Measurements from ENCODE around the gene CENPP.

The CENPP gene

DNA sequence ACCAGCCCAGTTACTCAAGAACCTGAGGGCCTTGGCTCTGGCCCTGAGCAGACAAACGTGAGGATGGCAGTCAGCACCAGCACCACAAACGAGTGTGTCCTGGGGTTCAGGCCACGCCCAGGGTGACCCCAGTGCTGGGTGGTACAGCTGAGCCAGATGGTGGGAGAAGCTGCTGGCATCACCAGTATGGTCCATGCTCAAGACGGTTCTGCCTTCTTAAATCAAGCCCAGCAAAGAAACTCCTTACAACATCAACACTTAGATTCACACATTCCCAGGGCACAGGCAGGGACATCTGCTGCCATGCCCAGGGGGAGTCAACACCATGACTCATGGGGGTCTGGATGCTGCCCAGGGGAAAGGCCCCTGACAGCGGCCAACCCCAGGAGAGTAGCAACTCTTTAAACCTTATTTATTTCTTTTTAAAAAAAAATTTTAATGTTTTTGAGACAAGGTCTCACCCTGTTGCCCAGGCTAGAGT lies 312.9 kb downstream of the CENPP start:
- TF ChIP-seq FOXP2 (optimal IDR thresholded peaks at IDR 0.05; ENCODE audit: control extremely low read depth, extremely low read length, insufficient read depth) (no peak), EZH2 (IDR thresholded peaks at IDR 0.05) (no peak), POLR2AphosphoS5 (IDR thresholded peaks at IDR 0.05; ENCODE audit: borderline replicate concordance, low read depth, low read length) (no peak)
- Histone ChIP-seq H3K9ac (ENCODE audit: insufficient read length) (no peak overlapping the region), H3K9me3 (ENCODE audit: low read depth, low read length) (no peaks in the 10 kb centered on the region), H3K27ac (no peak overlapping the region), H3K36me3 (ENCODE audit: insufficient read depth, low read length) (peaks cover 30% of the 10 kb centered on the region), H3K4me3 (no peak overlapping the region)
- no peak for DNase-seq (ENCODE audit: low read depth, low spot score)

GRCh38 chr9:92639124-92639523 lies 313.4 kb downstream of the CENPP start:
- Histone ChIP-seq H3K9ac (ENCODE audit: insufficient read length) (no peak overlapping the region), H3K27ac (no peak overlapping the region), H3K4me3 (no peak overlapping the region), H3K36me3 (ENCODE audit: insufficient read depth, low read length) (peaks cover 30% of the 10 kb centered on the region), H3K9me3 (ENCODE audit: low read depth, low read length) (no peaks in the 10 kb centered on the region)
- TF ChIP-seq POLR2AphosphoS5 (IDR thresholded peaks at IDR 0.05; ENCODE audit: borderline replicate concordance, low read depth, low read length) (no peak), EZH2 (IDR thresholded peaks at IDR 0.05) (no peak), FOXP2 (optimal IDR thresholded peaks at IDR 0.05; ENCODE audit: control extremely low read depth, extremely low read length, insufficient read depth) (no peak)
- DNase-seq (ENCODE audit: low read depth, low spot score): no peak

DNA sequence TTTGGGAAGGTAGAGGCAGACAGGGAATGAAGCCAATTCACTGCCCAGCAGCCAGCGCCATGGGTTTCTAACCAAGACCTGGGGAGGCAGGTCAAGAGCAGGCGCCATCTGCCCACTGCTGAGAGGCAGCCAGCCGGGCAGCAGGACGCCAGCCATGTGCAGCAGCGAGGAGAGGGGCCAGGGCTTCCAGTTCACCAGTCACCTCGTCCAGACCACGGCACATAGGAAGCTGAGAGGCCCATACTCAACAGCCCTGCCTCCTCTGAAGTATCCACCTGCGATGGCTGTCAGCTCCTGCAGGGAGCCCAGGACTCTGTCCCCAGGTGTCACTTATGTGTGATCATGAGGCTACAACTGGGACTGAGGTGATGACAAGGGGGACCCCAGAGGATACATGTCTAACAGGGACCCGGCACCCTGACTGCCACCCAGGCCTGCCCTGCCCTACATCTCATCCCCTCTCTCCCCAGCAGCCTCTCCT lies 314.1 kb downstream of the CENPP start:
- Histone ChIP-seq H3K4me3 (no peak overlapping the region), H3K9ac (ENCODE audit: insufficient read length) (no peak overlapping the region), H3K9me3 (ENCODE audit: low read depth, low read length) (no peaks in the 10 kb centered on the region), H3K27ac (no peak overlapping the region), H3K36me3 (ENCODE audit: insufficient read depth, low read length) (peaks cover 27% of the 10 kb centered on the region)
- TF ChIP-seq POLR2AphosphoS5 (IDR thresholded peaks at IDR 0.05; ENCODE audit: borderline replicate concordance, low read depth, low read length) (no peak), FOXP2 (optimal IDR thresholded peaks at IDR 0.05; ENCODE audit: control extremely low read depth, extremely low read length, insufficient read depth) (no peak), EZH2 (IDR thresholded peaks at IDR 0.05) (no peak)
- no peak for DNase-seq (ENCODE audit: low read depth, low spot score)

DNA sequence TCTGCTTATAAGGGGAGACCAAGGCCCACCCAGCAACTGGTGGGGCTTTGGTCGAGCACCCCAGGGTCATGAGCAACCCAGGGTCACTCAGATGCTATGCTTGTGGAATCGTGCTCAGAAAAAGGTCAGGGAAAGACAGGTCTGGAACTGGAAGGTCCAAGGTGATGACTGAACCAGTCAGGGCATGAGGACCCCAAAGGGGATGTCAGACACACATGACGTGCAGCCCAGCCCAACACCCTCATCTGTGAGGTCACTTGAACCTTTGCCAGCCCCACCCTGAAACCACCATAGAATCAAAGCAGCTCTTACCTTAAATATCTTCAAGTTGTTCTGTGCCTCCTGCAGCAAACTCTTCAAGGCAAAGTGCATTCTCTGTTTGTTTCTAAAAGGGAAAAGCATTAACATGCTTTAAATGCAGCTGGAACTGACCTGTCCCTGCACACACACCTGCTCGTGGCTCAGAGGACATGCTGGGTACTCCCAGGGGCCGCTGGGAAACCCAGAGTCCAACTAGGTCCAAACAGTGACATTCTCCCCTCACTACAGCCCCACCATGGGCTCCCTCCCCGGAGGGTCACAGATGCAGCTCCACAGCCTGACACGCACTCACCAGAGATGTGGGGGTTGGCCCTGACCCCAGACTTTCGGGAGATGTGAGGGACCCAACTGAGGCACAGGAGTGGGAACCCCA lies 314.8 kb downstream of the CENPP start:
- peaks cover 29% of the 10 kb centered on the region for H3K36me3 ChIP-seq (ENCODE audit: insufficient read depth, low read length)
- no peak overlapping the region for H3K4me3 ChIP-seq
- no peak for DNase-seq (ENCODE audit: low read depth, low spot score)
- H3K27ac ChIP-seq: no peak overlapping the region
- no peaks in the 10 kb centered on the region for H3K9me3 ChIP-seq (ENCODE audit: low read depth, low read length)
- no peak for TF ChIP-seq POLR2AphosphoS5 (IDR thresholded peaks at IDR 0.05; ENCODE audit: borderline replicate concordance, low read depth, low read length)
- TF ChIP-seq EZH2 (IDR thresholded peaks at IDR 0.05): no peak
- TF ChIP-seq FOXP2 (optimal IDR thresholded peaks at IDR 0.05; ENCODE audit: control extremely low read depth, extremely low read length, insufficient read depth): no peak
- no peak overlapping the region for H3K9ac ChIP-seq (ENCODE audit: insufficient read length)

GRCh38 chr9:92641092-92641809 lies 315.5 kb downstream of the CENPP start:
- Histone ChIP-seq H3K9me3 (ENCODE audit: low read depth, low read length) (no peaks in the 10 kb centered on the region), H3K9ac (ENCODE audit: insufficient read length) (no peak overlapping the region), H3K27ac (no peak overlapping the region), H3K4me3 (no peak overlapping the region), H3K36me3 (ENCODE audit: insufficient read depth, low read length) (peaks cover 34% of the 10 kb centered on the region)
- no peak for DNase-seq (ENCODE audit: low read depth, low spot score)
- TF ChIP-seq FOXP2 (optimal IDR thresholded peaks at IDR 0.05; ENCODE audit: control extremely low read depth, extremely low read length, insufficient read depth): no peak
- no peak for TF ChIP-seq EZH2 (IDR thresholded peaks at IDR 0.05)
- no peak for TF ChIP-seq POLR2AphosphoS5 (IDR thresholded peaks at IDR 0.05; ENCODE audit: borderline replicate concordance, low read depth, low read length)

GRCh38 chr9:92642041-92642451 lies 316.3 kb downstream of the CENPP start:
- no peak for TF ChIP-seq FOXP2 (optimal IDR thresholded peaks at IDR 0.05; ENCODE audit: control extremely low read depth, extremely low read length, insufficient read depth)
- no peak for TF ChIP-seq EZH2 (IDR thresholded peaks at IDR 0.05)
- TF ChIP-seq POLR2AphosphoS5 (IDR thresholded peaks at IDR 0.05; ENCODE audit: borderline replicate concordance, low read depth, low read length): no peak
- no peak for DNase-seq (ENCODE audit: low read depth, low spot score)
- no peak overlapping the region for H3K27ac ChIP-seq
- H3K9ac ChIP-seq (ENCODE audit: insufficient read length): no peak overlapping the region
- no peaks in the 10 kb centered on the region for H3K9me3 ChIP-seq (ENCODE audit: low read depth, low read length)
- peaks cover 38% of the 10 kb centered on the region for H3K36me3 ChIP-seq (ENCODE audit: insufficient read depth, low read length)
- H3K4me3 ChIP-seq: no peak overlapping the region

DNA sequence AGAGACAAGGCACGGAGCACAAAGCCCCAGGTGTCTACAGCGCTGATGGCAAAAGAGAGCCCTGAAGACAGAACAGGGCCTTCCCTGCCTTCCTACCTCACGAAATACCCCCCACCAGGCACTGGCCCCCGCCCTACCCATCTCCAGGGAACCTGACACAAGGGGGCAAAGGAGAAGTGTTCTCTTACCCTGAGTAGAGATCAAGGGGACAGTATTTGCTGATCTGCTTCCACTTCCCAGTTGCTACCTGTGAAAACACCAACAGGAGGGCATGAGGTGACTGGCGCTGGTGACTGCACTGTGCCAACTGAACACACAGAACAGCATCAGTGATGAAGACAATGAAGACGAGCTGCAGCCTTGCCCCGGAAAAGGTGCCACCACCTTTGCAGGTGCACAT lies 316.8 kb downstream of the CENPP start:
- H3K9ac ChIP-seq (ENCODE audit: insufficient read length): no peak overlapping the region
- no peak for TF ChIP-seq POLR2AphosphoS5 (IDR thresholded peaks at IDR 0.05; ENCODE audit: borderline replicate concordance, low read depth, low read length)
- no peak for TF ChIP-seq FOXP2 (optimal IDR thresholded peaks at IDR 0.05; ENCODE audit: control extremely low read depth, extremely low read length, insufficient read depth)
- no peak for TF ChIP-seq EZH2 (IDR thresholded peaks at IDR 0.05)
- H3K36me3 ChIP-seq (ENCODE audit: insufficient read depth, low read length): peaks cover 40% of the 10 kb centered on the region
- DNase-seq (ENCODE audit: low read depth, low spot score): no peak
- H3K9me3 ChIP-seq (ENCODE audit: low read depth, low read length): no peaks in the 10 kb centered on the region
- no peak overlapping the region for H3K4me3 ChIP-seq
- H3K27ac ChIP-seq: no peak overlapping the region

DNA sequence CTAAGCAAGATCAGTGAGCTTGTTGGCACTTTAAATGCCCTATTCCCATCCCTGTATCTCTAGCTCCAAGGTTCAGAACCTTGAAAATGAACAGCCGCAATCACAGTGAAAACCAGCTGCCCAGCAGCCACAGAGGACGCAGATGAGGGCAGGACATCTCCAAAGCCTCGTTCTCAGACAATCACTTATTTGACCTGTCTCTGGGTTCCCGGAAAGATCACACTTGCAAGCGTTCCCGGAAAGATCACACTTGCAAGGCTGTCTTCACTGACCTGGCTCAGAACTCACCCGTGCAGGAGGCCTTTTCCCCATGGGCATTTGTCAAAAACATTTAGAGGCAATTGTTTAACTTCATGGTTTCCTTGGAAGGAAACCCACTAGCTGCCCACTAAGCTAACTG lies 318.5 kb downstream of the CENPP start:
- TF ChIP-seq POLR2AphosphoS5 (IDR thresholded peaks at IDR 0.05; ENCODE audit: borderline replicate concordance, low read depth, low read length) (no peak), FOXP2 (optimal IDR thresholded peaks at IDR 0.05; ENCODE audit: control extremely low read depth, extremely low read length, insufficient read depth) (no peak), EZH2 (IDR thresholded peaks at IDR 0.05) (no peak)
- Histone ChIP-seq H3K36me3 (ENCODE audit: insufficient read depth, low read length) (peaks cover 50% of the 10 kb centered on the region), H3K9me3 (ENCODE audit: low read depth, low read length) (no peaks in the 10 kb centered on the region), H3K4me3 (no peak overlapping the region), H3K27ac (no peak overlapping the region), H3K9ac (ENCODE audit: insufficient read length) (no peak overlapping the region)
- no peak for DNase-seq (ENCODE audit: low read depth, low spot score)

Measured in SK-N-MC (cell line).